T-helper 2 cell treated with Interferon-gamma antibody and Interleukin-4, amounts not matched to agents 5 μg/mL and 100 μg/mL, for 36 hours (primary cell): ENCODE results near the gene HFE.
"Not testable (repeated sequence)": the region's sequence is repeated elsewhere in the genome, so short reads cannot be mapped to it uniquely, and the experiment has no call there.

Experiments used
- DNase-seq: peaks from one replicate; pipeline ENCODE4 v3.0.0; 2021; ENCODE audit warnings: low spot score
- H3K27ac Mint-ChIP-seq: one replicate; pipeline ENCODE4 v1.8.0; 2021; ENCODE audit warnings: mild to moderate bottlenecking, mixed read lengths
- H3K27me3 Mint-ChIP-seq: one replicate; pipeline ENCODE4 v1.8.0; 2021; ENCODE audit warnings: low read depth, mixed read lengths
- H3K36me3 Mint-ChIP-seq: one replicate; pipeline ENCODE4 v1.8.0; 2021; ENCODE audit warnings: low read depth, mixed read lengths
- H3K4me1 Mint-ChIP-seq: one replicate; pipeline ENCODE4 v1.8.0; 2021; ENCODE audit warnings: low read depth, mixed read lengths
- H3K4me3 Mint-ChIP-seq: one replicate; pipeline ENCODE4 v1.8.0; 2022; ENCODE audit warnings: mild to moderate bottlenecking, moderate library complexity, mixed read lengths
- H3K9me3 Mint-ChIP-seq: one replicate; pipeline ENCODE4 v1.8.0; 2021; ENCODE audit warnings: mixed read lengths

The HFE gene

DNA sequence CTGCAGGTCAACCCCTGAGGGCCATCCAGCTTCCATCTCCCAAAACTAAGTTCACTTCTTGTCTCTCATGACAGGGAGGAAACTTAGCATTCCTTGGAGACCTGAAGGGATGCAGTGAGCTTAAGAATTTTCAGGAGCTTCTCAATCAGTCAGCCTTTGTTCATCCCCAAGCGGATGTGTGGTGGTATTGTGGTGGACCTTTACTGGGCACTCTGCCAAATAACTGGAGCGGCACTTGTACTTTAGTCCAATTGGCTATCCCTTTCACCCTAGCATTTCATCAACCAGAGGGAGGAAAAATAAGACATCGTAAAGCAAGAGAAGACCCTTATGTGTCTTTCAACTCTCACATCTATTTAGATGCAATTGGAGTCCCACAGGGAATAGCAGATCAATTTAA is 9.2 kb upstream of the HFE start:
- H3K36me3 Mint-ChIP-seq, H3K27ac Mint-ChIP-seq, H3K4me3 Mint-ChIP-seq, DNase-seq, H3K4me1 Mint-ChIP-seq: not testable (repeated sequence)
- Mint-ChIP-seq H3K9me3 (peaks cover 17% of the 10 kb centered on the region), H3K27me3 (peaks cover 19% of the 10 kb centered on the region)

DNA sequence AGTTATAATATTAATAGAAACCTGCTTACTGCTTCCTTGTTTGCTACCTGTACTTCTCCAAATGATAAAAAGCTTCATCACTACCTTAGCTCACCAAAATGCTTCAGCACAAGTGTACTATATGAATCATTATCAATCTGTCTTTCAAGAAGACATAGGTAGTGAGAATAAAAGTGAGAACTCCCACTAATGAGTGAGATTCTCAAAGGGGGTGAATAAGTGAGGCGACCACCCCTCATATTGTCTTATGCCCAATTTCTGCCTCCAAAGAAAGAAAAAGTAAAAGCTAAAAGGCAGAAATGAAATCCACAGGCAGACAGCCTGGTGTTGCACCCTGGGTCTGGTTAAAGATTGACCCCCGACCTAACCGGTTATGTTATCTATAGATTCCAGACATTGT is 6.1 kb upstream of the HFE start:
- peaks cover 17% of the 10 kb centered on the region for H3K9me3 Mint-ChIP-seq
- DNase-seq, H3K4me1 Mint-ChIP-seq, H3K27ac Mint-ChIP-seq, H3K4me3 Mint-ChIP-seq, H3K36me3 Mint-ChIP-seq: not testable (repeated sequence)
- H3K27me3 Mint-ChIP-seq: peaks cover 24% of the 10 kb centered on the region

DNA sequence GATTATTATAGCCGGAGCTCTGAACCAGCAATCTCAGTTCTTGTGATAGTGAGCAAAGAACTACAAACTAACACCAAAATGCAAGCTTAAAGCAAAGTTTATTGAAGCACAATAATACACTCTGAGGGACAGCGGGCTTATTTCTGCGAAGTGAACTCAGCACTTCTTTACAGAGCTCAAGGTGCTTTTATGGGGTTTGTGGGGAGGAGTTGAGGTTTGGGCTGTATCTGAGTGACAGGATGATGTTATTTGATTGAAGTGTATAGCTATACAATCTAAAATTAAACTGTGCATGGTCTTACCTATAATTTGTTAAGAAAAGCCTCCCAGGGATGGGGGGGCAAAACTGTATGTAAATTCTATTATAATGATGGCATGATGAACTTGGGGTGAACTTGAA is 1.0 kb upstream of the HFE start:
- H3K27me3 Mint-ChIP-seq: peaks cover 11% of the 10 kb centered on the region
- H3K4me3 Mint-ChIP-seq: peak overlapping the region; percentile 22
- H3K4me1 Mint-ChIP-seq: peaks cover 25% of the 10 kb centered on the region
- H3K9me3 Mint-ChIP-seq: peaks cover 7% of the 10 kb centered on the region
- no peaks in the 10 kb centered on the region for H3K36me3 Mint-ChIP-seq
- no peak overlapping the region for H3K27ac Mint-ChIP-seq
- no peak for DNase-seq

DNA sequence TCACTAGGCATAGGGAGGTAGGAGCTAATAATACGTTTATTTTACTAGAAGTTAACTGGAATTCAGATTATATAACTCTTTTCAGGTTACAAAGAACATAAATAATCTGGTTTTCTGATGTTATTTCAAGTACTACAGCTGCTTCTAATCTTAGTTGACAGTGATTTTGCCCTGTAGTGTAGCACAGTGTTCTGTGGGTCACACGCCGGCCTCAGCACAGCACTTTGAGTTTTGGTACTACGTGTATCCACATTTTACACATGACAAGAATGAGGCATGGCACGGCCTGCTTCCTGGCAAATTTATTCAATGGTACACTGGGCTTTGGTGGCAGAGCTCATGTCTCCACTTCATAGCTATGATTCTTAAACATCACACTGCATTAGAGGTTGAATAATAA is 1.1 kb downstream of the HFE start:
- Mint-ChIP-seq H3K36me3 (no peaks in the 10 kb centered on the region), H3K4me1 (peaks cover 36% of the 10 kb centered on the region), H3K9me3 (no peaks in the 10 kb centered on the region), H3K4me3 (peak overlapping the region; percentile 80), H3K27ac (no peak overlapping the region), H3K27me3 (peaks cover 8% of the 10 kb centered on the region)
- no peak for DNase-seq

DNA sequence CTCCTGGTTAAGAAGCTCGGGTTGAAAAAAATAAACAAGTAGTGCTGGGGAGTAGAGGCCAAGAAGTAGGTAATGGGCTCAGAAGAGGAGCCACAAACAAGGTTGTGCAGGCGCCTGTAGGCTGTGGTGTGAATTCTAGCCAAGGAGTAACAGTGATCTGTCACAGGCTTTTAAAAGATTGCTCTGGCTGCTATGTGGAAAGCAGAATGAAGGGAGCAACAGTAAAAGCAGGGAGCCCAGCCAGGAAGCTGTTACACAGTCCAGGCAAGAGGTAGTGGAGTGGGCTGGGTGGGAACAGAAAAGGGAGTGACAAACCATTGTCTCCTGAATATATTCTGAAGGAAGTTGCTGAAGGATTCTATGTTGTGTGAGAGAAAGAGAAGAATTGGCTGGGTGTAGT is 2.0 kb downstream of the HFE start:
- H3K9me3 Mint-ChIP-seq: no peaks in the 10 kb centered on the region
- H3K36me3 Mint-ChIP-seq: no peaks in the 10 kb centered on the region
- H3K4me3 Mint-ChIP-seq: no peak overlapping the region
- DNase-seq: no peak
- H3K27ac Mint-ChIP-seq: no peak overlapping the region
- H3K4me1 Mint-ChIP-seq: peaks cover 36% of the 10 kb centered on the region
- peaks cover 5% of the 10 kb centered on the region for H3K27me3 Mint-ChIP-seq

DNA sequence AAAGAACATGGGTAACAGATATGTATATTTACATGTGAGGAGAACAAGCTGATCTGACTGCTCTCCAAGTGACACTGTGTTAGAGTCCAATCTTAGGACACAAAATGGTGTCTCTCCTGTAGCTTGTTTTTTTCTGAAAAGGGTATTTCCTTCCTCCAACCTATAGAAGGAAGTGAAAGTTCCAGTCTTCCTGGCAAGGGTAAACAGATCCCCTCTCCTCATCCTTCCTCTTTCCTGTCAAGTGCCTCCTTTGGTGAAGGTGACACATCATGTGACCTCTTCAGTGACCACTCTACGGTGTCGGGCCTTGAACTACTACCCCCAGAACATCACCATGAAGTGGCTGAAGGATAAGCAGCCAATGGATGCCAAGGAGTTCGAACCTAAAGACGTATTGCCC is 5.2 kb downstream of the HFE start:
- H3K27me3 Mint-ChIP-seq: peaks cover 6% of the 10 kb centered on the region
- H3K4me3 Mint-ChIP-seq: no peak overlapping the region
- no peak overlapping the region for H3K27ac Mint-ChIP-seq
- peaks cover 25% of the 10 kb centered on the region for H3K4me1 Mint-ChIP-seq
- H3K36me3 Mint-ChIP-seq: no peaks in the 10 kb centered on the region
- H3K9me3 Mint-ChIP-seq: no peaks in the 10 kb centered on the region
- no peak for DNase-seq

DNA sequence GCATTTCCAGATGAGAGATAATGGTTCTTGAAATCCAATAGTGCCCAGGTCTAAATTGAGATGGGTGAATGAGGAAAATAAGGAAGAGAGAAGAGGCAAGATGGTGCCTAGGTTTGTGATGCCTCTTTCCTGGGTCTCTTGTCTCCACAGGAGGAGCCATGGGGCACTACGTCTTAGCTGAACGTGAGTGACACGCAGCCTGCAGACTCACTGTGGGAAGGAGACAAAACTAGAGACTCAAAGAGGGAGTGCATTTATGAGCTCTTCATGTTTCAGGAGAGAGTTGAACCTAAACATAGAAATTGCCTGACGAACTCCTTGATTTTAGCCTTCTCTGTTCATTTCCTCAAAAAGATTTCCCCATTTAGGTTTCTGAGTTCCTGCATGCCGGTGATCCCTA is 6.8 kb downstream of the HFE start:
- peaks cover 18% of the 10 kb centered on the region for H3K4me1 Mint-ChIP-seq
- no peaks in the 10 kb centered on the region for H3K36me3 Mint-ChIP-seq
- H3K4me3 Mint-ChIP-seq: no peak overlapping the region
- peaks cover 13% of the 10 kb centered on the region for H3K27me3 Mint-ChIP-seq
- H3K9me3 Mint-ChIP-seq: no peaks in the 10 kb centered on the region
- no peak overlapping the region for H3K27ac Mint-ChIP-seq
- DNase-seq: no peak

DNA sequence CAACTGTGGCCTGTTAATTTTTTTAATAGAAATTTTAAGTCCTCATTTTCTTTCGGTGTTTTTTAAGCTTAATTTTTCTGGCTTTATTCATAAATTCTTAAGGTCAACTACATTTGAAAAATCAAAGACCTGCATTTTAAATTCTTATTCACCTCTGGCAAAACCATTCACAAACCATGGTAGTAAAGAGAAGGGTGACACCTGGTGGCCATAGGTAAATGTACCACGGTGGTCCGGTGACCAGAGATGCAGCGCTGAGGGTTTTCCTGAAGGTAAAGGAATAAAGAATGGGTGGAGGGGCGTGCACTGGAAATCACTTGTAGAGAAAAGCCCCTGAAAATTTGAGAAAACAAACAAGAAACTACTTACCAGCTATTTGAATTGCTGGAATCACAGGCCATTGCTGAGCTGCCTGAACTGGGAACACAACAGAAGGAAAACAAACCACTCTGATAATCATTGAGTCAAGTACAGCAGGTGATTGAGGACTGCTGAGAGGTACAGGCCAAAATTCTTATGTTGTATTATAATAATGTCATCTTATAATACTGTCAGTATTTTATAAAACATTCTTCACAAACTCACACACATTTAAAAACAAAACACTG is 10.1 kb downstream of the HFE start:
- Mint-ChIP-seq H3K36me3 (no peaks in the 10 kb centered on the region), H3K27me3 (peaks cover 15% of the 10 kb centered on the region), H3K27ac (no peak overlapping the region), H3K9me3 (no peaks in the 10 kb centered on the region), H3K4me3 (no peak overlapping the region), H3K4me1 (peaks cover 9% of the 10 kb centered on the region)
- DNase-seq: peak; percentile 46

DNA sequence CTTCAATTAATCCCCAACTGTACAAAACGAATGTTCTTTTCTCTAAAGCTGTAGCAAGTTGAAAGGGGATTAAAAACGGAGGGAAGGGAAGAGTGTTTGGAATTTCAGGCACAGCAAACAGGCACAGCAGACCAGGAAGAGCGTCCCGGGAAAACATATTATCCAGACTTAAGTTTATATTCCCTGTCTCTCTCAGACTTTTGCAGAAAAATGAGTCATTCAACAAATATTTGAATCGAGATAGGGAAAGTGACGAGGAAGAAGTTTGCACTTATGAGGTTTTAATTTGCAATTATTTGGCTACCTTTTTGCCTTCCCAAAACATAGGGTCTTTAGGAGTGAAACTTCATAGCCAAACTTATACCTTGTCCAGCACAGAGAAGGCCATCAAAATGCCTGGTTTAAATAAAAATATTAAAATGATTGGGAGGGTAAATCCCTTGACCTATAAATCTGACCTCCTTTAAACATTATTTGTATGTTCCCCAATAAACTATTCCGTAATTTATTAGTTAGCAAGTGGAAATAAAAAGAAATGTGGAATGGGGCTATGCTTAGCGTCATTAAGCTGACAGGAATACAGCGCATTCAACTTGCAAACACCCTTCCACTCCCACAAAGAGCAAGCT is 16.0 kb downstream of the HFE start:
- Mint-ChIP-seq H3K27ac (peak overlapping the region; percentile 99), H3K4me1 (peaks cover 18% of the 10 kb centered on the region), H3K36me3 (peaks cover 2% of the 10 kb centered on the region), H3K27me3 (peaks cover 9% of the 10 kb centered on the region), H3K4me3 (peak overlapping the region; percentile 92), H3K9me3 (no peaks in the 10 kb centered on the region)
- DNase-seq: no peak

DNA sequence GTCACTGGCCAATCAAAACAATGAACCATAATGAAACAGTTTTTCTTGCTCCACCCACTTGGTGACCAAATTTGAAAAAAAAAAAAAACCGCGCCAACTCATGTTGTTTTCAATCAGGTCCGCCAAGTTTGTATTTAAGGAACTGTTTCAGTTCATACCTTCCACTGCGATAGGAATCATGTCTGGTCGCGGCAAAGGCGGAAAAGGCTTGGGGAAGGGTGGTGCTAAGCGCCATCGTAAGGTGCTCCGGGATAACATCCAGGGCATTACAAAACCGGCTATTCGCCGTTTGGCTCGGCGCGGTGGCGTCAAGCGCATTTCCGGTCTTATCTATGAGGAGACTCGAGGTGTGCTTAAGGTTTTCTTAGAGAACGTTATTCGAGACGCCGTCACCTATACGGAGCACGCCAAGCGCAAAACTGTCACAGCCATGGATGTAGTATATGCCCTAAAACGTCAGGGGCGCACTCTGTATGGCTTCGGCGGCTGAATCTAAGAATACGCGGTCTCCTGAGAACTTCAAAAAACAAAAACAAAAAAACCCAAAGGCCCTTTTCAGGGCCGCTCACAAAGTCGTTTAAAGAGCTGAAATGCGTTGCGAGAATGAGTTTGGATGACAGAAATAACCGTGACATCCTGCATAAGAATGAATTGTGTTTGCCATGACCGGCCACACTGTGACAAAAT is 16.7 kb downstream of the HFE start:
- no peaks in the 10 kb centered on the region for H3K9me3 Mint-ChIP-seq
- peak overlapping the region; percentile 99 for H3K27ac Mint-ChIP-seq
- peak; percentile 91 for DNase-seq
- peak overlapping the region; percentile 92 for H3K4me3 Mint-ChIP-seq
- H3K4me1 Mint-ChIP-seq: peaks cover 18% of the 10 kb centered on the region
- H3K27me3 Mint-ChIP-seq: peaks cover 9% of the 10 kb centered on the region
- peaks cover 2% of the 10 kb centered on the region for H3K36me3 Mint-ChIP-seq

DNA sequence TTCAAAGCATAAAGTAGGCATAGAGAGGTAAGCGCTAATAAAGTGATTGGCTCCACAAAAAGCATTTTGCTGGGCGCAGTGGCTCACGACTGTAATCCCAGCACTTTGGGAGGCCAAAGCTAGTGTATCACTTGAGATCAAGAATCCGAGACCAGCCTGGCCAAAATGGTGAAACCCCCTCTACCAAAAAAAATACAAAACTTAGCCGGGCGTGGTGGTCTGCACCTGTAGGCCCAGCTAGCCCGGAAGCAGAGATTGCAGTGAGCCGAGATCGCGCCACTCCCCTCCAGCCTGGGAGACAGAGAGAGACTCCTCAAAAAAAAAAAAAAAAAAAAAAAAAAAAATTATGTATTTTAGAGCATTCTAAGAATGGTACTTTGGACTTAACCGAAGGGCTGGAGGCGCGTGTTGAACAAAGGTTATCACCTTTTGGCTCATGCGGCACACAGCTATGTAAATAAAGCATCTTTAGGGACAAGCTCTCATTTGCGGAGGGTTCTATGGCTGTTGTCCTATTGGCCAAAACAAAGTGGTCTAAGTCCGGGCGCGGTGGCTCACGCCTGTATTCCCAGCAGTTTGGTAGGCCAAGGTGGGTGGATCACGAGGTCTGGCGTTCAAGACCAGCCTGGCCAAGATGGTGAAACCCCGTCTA is 17.4 kb downstream of the HFE start:
- peaks cover 6% of the 10 kb centered on the region for H3K27me3 Mint-ChIP-seq
- peaks cover 18% of the 10 kb centered on the region for H3K4me1 Mint-ChIP-seq
- peak overlapping the region; percentile 92 for H3K4me3 Mint-ChIP-seq
- H3K9me3 Mint-ChIP-seq: no peaks in the 10 kb centered on the region
- peak overlapping the region; percentile 99 for H3K27ac Mint-ChIP-seq
- peak; percentile 24 for DNase-seq
- H3K36me3 Mint-ChIP-seq: peaks cover 2% of the 10 kb centered on the region

DNA sequence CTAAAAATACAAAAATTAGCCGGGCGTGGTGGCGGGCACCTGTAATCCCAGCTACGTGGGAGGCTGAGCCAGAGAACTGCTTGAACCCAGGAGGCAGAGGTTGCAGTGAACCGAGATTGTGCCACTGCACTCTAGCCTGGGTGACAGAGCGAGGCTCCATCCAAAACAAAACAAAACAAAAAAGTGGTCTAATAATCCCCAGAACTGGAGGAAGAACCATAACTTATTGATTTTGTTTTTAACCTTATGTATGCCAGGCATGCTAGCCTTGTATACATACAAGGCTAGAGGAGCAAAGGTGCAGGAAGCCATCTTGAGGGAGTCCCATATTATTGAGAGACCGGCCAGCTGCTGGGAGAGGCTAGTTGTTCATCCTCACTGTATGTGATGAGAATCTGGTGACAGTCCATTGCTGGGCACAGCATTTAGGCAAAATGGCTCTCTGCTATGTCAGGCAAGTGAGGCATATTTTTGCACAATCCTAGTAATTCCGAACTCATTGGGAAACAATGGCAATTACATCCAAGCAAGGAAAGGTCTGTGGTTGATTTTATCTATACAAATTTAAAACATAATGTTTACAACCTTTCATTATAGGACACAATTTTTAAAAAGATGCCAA is 18.0 kb downstream of the HFE start:
- Mint-ChIP-seq H3K36me3 (peaks cover 2% of the 10 kb centered on the region), H3K4me1 (peaks cover 19% of the 10 kb centered on the region), H3K4me3 (peak overlapping the region; percentile 5)

DNA sequence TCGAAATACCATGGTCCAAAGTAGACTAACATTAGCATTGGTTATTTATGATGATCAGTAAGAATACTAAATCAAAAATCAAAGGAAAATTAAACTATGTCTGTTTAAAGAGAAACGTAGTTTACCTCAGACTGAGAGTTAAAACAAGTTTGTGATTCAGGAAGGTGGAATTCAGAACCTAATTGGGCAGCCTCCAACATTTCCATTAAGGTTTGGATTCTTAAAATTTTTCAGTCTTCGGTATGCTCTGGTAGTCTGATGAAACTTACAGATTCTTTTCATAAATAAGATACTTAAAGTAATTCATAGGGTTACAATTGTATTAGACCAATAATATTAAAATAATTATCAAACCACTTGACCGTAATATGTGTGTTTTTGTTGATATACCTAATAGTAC is 18.6 kb downstream of the HFE start:
- Mint-ChIP-seq H3K4me1 (peaks cover 19% of the 10 kb centered on the region), H3K27ac (no peak overlapping the region), H3K36me3 (peaks cover 2% of the 10 kb centered on the region), H3K27me3 (peaks cover 6% of the 10 kb centered on the region), H3K4me3 (no peak overlapping the region), H3K9me3 (no peaks in the 10 kb centered on the region)
- DNase-seq: no peak

More for the DNA sequence above, 18.0 kb downstream of the HFE start:
- H3K27ac Mint-ChIP-seq: peak overlapping the region; percentile 15
- DNase-seq: no peak
- peaks cover 6% of the 10 kb centered on the region for H3K27me3 Mint-ChIP-seq
- no peaks in the 10 kb centered on the region for H3K9me3 Mint-ChIP-seq

DNA sequence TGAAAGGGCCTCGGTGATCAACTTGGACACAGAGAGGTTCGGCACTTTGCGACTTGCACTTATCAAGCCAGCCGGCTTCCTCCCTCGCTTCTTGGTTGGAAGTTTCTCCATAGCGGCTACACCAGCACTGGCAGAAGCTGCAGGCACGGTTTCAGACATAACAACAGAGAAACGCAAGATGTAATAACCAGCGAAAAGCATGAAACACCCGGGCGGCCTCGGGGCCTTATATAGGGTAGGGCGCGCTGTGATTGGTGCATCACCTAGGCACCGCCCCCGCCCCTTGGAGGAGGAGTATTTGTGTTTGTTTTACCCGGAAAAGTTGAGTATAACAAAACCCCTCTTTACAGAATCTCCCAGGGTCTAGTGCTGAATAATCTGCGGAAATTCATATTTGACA is 20.7 kb downstream of the HFE start:
- Mint-ChIP-seq H3K4me3 (no peak overlapping the region), H3K27ac (no peak overlapping the region), H3K9me3 (no peaks in the 10 kb centered on the region), H3K27me3 (peaks cover 6% of the 10 kb centered on the region), H3K36me3 (peaks cover 2% of the 10 kb centered on the region), H3K4me1 (peaks cover 16% of the 10 kb centered on the region)
- DNase-seq: no peak
